Muscle of back (tissue), 11 donors: Measurements from ENCODE around the gene SUSD1. TPM values are rescaled to one million over a fixed set of nuclear protein-coding genes. Genes with fewer than 3 reads are reported as not detected.

Experiments
- DNase-seq, 3 donors: peaks; one replicate each; pipeline versions ENCODE4 v3.0.0 to v3.0.0-alpha.2; 2013
- polyA plus RNA-seq, 10 donors: library from polyadenylated mRNA; unstranded; fragments of 120-200 nt; gene quantifications; one replicate each; pipeline ENCODE4 v1.2.1, GENCODE V29; 2013; ENCODE audit not compliant: insufficient read length in 10 of 10

Gene SUSD1
- polyA plus RNA-seq, 10 donors = 5.0 to 14.4 (median 9.0) TPM

GRCh38 chr9:112069318-112070169, 105.6 kb downstream of the SUSD1 start:
- no peak for DNase-seq

GRCh38 chr9:112065806-112066606, 109.1 kb downstream of the SUSD1 start:
- DNase-seq = peak in 1 of 3 donors; percentile 68

- DNase-seq = no peak
Observed at GRCh38 chr9:112064871-112065270, 110.2 kb downstream of the SUSD1 start.

GRCh38 chr9:112063586-112063985, 111.5 kb downstream of the SUSD1 start:
- no peak for DNase-seq

- no peak for DNase-seq
Observed at GRCh38 chr9:112063151-112063550, 111.9 kb downstream of the SUSD1 start.

GRCh38 chr9:112061152-112061740, 113.9 kb downstream of the SUSD1 start:
- DNase-seq = peak; percentile 69 to 95 (median 91)

- DNase-seq = no peak
Observed at GRCh38 chr9:112059966-112060320, 115.2 kb downstream of the SUSD1 start.

- peak in 2 of 3 donors; percentile 45 to 70 for DNase-seq
Observed at GRCh38 chr9:112059145-112059965, 115.7 kb downstream of the SUSD1 start.

- DNase-seq = no peak
Observed at GRCh38 chr9:112056996-112057395, 118.1 kb downstream of the SUSD1 start.

- no peak for DNase-seq
Observed at GRCh38 chr9:112054916-112055315, 120.2 kb downstream of the SUSD1 start.

GRCh38 chr9:112051812-112052211, 123.3 kb downstream of the SUSD1 start:
- no peak for DNase-seq

GRCh38 chr9:112050544-112051475, 124.3 kb downstream of the SUSD1 start:
- peak; percentile 92 to 96 (median 96) for DNase-seq

GRCh38 chr9:112049811-112050516, 125.1 kb downstream of the SUSD1 start:
- DNase-seq = peak in 2 of 3 donors; percentile 52 to 56

- DNase-seq = peak in 2 of 3 donors; percentile 66 to 74
Observed at GRCh38 chr9:112048924-112049691, 126.0 kb downstream of the SUSD1 start.

GRCh38 chr9:112047538-112048066, 127.5 kb downstream of the SUSD1 start:
- DNase-seq = no peak

- peak in 1 of 3 donors; percentile 56 for DNase-seq
Observed at GRCh38 chr9:112046181-112046580, 128.9 kb downstream of the SUSD1 start.

- no peak for DNase-seq
Observed at GRCh38 chr9:112044881-112045280, 130.2 kb downstream of the SUSD1 start.

GRCh38 chr9:112044186-112044585, 130.9 kb downstream of the SUSD1 start:
- DNase-seq = no peak

- no peak for DNase-seq
Observed at GRCh38 chr9:112043423-112043822, 131.7 kb downstream of the SUSD1 start.
